IPS DF 4.7 (cell line): Measurements from ENCODE around the gene SNIP1.
"Not testable (repeated sequence)": the region's sequence is repeated elsewhere in the genome, so short reads cannot be mapped to it uniquely, and the experiment has no call there.

ENCODE experiments used
- DNase-seq: peaks from one replicate; pipeline ENCODE4 v3.0.0-alpha.2; 2013; ENCODE audit warnings: low spot score; ENCODE audit errors: extremely low read depth

Gene SNIP1

GRCh38 chr1:37553927-37554808, at the start of gene SNIP1:
Gene SNIP1, minus strand, starts transcription at chr1:37554293. Its CDS starts 64 bp downstream, at chr1:37554229.
- DNase-seq, result no peak

- no peak for DNase-seq
Measured at GRCh38 chr1:37602750-37603694, 48.9 kb upstream of the SNIP1 start.

- DNase-seq, result no peak
Measured at GRCh38 chr1:37601441-37601840, 47.3 kb upstream of the SNIP1 start.

- DNase-seq, result no peak
Measured at GRCh38 chr1:37599940-37600339, 45.8 kb upstream of the SNIP1 start.

GRCh38 chr1:37596182-37596667, 42.1 kb upstream of the SNIP1 start:
- no peak for DNase-seq

GRCh38 chr1:37595440-37596181, 41.5 kb upstream of the SNIP1 start, which contains the start of gene GNL2:
Gene GNL2, minus strand, starts transcription at chr1:37595937. Its CDS starts 115 bp downstream, at chr1:37595822.
- peak; percentile 84 for DNase-seq

GRCh38 chr1:37593726-37594125, 39.6 kb upstream of the SNIP1 start:
- no peak for DNase-seq

GRCh38 chr1:37588939-37589338, 34.8 kb upstream of the SNIP1 start:
- DNase-seq, result no peak

- not testable (repeated sequence) for DNase-seq
Measured at GRCh38 chr1:37584544-37584943, 30.5 kb upstream of the SNIP1 start.

GRCh38 chr1:37575692-37576091, 21.6 kb upstream of the SNIP1 start:
- no peak for DNase-seq

GRCh38 chr1:37574834-37575480, 20.9 kb upstream of the SNIP1 start:
- DNase-seq, result no peak

- no peak for DNase-seq
Measured at GRCh38 chr1:37570528-37571334, 16.6 kb upstream of the SNIP1 start.

GRCh38 chr1:37567023-37567422, 12.9 kb upstream of the SNIP1 start:
- DNase-seq, result no peak

- DNase-seq, result no peak
Measured at GRCh38 chr1:37564892-37565291, 10.8 kb upstream of the SNIP1 start.

GRCh38 chr1:37562984-37563383, 8.9 kb upstream of the SNIP1 start:
- no peak for DNase-seq

GRCh38 chr1:37561133-37562132, 7.3 kb upstream of the SNIP1 start:
- DNase-seq, result no peak

GRCh38 chr1:37560401-37561132, 6.5 kb upstream of the SNIP1 start:
- DNase-seq, result no peak

GRCh38 chr1:37559957-37560379, 5.9 kb upstream of the SNIP1 start:
- DNase-seq, result not testable (repeated sequence)
